GM12878 (cell line): Measurements from ENCODE around the gene PSMC4. TPM values are rescaled to one million over a fixed set of nuclear protein-coding genes. Genes with fewer than 3 reads are reported as not detected.
A peak's percentile ranks its signal among the peaks of the same experiment; 100 is the strongest.

Experiments
- ATAC-seq: fragments of 200-7000 bp; cut with Tn5 transposase; 3 replicates; pipeline ENCODE4 v1.9.1; 2020; ENCODE audit warnings: mild to moderate bottlenecking, moderate library complexity
- BruUV-seq: library from RNA; stranded (reverse); fragments of 400-500 nt; replicated peaks from 2 replicates; lab custom pipeline; 2021; lab: Mats Ljungman, UMichigan
- CTCF ChIA-PET: fragments of 300-600 bp; sonication (Branson Sonifier 250); formaldehyde crosslinking; extraction: SDS; loops from one replicate; lab custom pipeline; 2021; ENCODE audit warnings: inconsistent platforms; lab: Yijun Ruan, JAX
- POLR2A ChIA-PET: fragments of 350-600 bp; formaldehyde crosslinking; extraction: SDS; loops from one replicate; lab custom pipeline; 2021; ENCODE audit warnings: inconsistent platforms; lab: Charles Lee
- RAD21 ChIA-PET: fragments of 300-600 bp; sonication (Branson Sonifier 250); formaldehyde crosslinking; loops from one replicate; lab custom pipeline; 2023; ENCODE audit warnings: antibody characterized with exemption; ENCODE audit not compliant: unreplicated experiment; lab: Charles Lee
- SMC1A ChIA-PET: fragments of 300-600 bp; sonication (Branson Sonifier 250); formaldehyde crosslinking; loops from one replicate; lab custom pipeline; 2023; ENCODE audit not compliant: unreplicated experiment, uncharacterized antibody; lab: Charles Lee
- DNase-seq: peaks from one replicate; pipeline ENCODE4 v3.0.0-alpha.2; 2011; ENCODE audit warnings: low read depth, low spot score
- FAIRE-seq: peaks from 3 replicates; lab custom pipeline; 2011; peaks lifted over from hg19 to GRCh38; lab: Jason Lieb, UNC
- H2AFZ ChIP-seq: 2 replicates; pipeline ENCODE4 v1.6.0; 2011; ENCODE audit warnings: low read depth, low read length, control low read depth; ENCODE audit not compliant: control insufficient read depth
- H3K27ac ChIP-seq: 2 replicates; pipeline ENCODE4 v1.5.1; 2011; ENCODE audit warnings: control low read depth; ENCODE audit not compliant: control insufficient read depth, insufficient read depth
- H3K27me3 ChIP-seq, 2 experiments: replicated peaks in 1 of 2; 2 replicates each; pipeline versions ENCODE4 v1.6.0 to v1.6.1; 2011; ENCODE audit warnings: low read length in 1 of 2; ENCODE audit not compliant: control insufficient read depth in 2 of 2, insufficient read depth in 2 of 2
- H3K36me3 ChIP-seq, 2 experiments: 2 replicates each; pipeline ENCODE4 v1.5.1; 2011; ENCODE audit warnings: low read length in 1 of 2; ENCODE audit not compliant: control insufficient read depth in 2 of 2, insufficient read depth in 2 of 2
- H3K4me1 ChIP-seq: 2 replicates; pipeline ENCODE4 v1.6.1; 2011; ENCODE audit warnings: mild to moderate bottlenecking, low read length, moderate library complexity, mixed read lengths; ENCODE audit not compliant: control insufficient read depth, insufficient read depth
- H3K4me2 ChIP-seq: 2 replicates; pipeline ENCODE4 v1.6.0; 2011; ENCODE audit warnings: control low read depth; ENCODE audit not compliant: control insufficient read depth, insufficient read depth
- H3K4me3 ChIP-seq: fragments of 200-600 bp; sonication (generic); 2 replicates; pipeline ENCODE4 v1.5.1; 2016
- H3K79me2 ChIP-seq: 2 replicates; pipeline ENCODE4 v1.6.0; 2011; ENCODE audit warnings: low read length; ENCODE audit not compliant: control insufficient read depth, insufficient read depth
- H3K9ac ChIP-seq: 2 replicates; pipeline ENCODE4 v1.8.0; 2011; ENCODE audit warnings: low read length, control low read depth, mixed read lengths; ENCODE audit not compliant: control insufficient read depth, insufficient read depth
- H3K9me3 ChIP-seq: replicated peaks from 3 replicates; pipeline ENCODE4 v1.5.1; 2011; ENCODE audit warnings: mild to moderate bottlenecking, low read length; ENCODE audit not compliant: control insufficient read depth, insufficient read depth
- H4K20me1 ChIP-seq: 2 replicates; pipeline ENCODE4 v1.6.0; 2011; ENCODE audit not compliant: control insufficient read depth, insufficient read depth
- BCLAF1 ChIP-seq: fragments of 450-650 bp; IDR thresholded peaks from 2 replicates; pipeline ENCODE4 v1.6.1; 2017; ENCODE audit warnings: antibody characterized with exemption, mild to moderate bottlenecking, moderate library complexity
- ETV6 ChIP-seq, 2 experiments: fragments of 450-650 bp in 1 of 2; IDR thresholded peaks in 1 of 2; conservative IDR thresholded peaks in 1 of 2; 2 replicates each; pipeline ENCODE4 v1.6.1; 2014; ENCODE audit warnings: antibody characterized with exemption in 1 of 2, borderline replicate concordance in 1 of 2, low read depth in 1 of 2, mild to moderate bottlenecking in 1 of 2, moderate library complexity in 1 of 2
- MEF2A ChIP-seq: IDR thresholded peaks from 2 replicates; pipeline ENCODE4 v1.6.1; 2011; ENCODE audit warnings: low read depth, mild to moderate bottlenecking, low read length, moderate library complexity; ENCODE audit not compliant: insufficient read depth
- NR2F1 ChIP-seq: fragments of 450-650 bp; conservative IDR thresholded peaks from 2 replicates; pipeline ENCODE4 v1.6.1; 2017; ENCODE audit warnings: mild to moderate bottlenecking
- SMAD1 ChIP-seq: fragments of 450-650 bp; IDR thresholded peaks from 2 replicates; pipeline ENCODE4 v1.6.1; 2018; ENCODE audit warnings: mild to moderate bottlenecking, low read depth; ENCODE audit not compliant: partially characterized antibody
- STAT1 ChIP-seq: fragments of 450-650 bp; conservative IDR thresholded peaks from 2 replicates; pipeline ENCODE4 v1.6.1; 2014; ENCODE audit warnings: antibody characterized with exemption, mild to moderate bottlenecking
- SUPT20H ChIP-seq: IDR thresholded peaks from 2 replicates; pipeline ENCODE4 v1.6.1; 2011; ENCODE audit warnings: low read depth, mild to moderate bottlenecking, low read length, moderate library complexity, borderline replicate concordance; ENCODE audit not compliant: control insufficient read depth
- USF2 ChIP-seq: IDR thresholded peaks from 2 replicates; pipeline ENCODE4 v1.6.1; 2011; ENCODE audit warnings: low read depth, low read length, improper control_type of control experiment, borderline replicate concordance
- ZBTB4 ChIP-seq: fragments of 450-650 bp; formaldehyde crosslinking; IDR thresholded peaks from 2 replicates; pipeline ENCODE4 v1.4.0; 2022; ENCODE audit warnings: mild to moderate bottlenecking, moderate library complexity
- WGBS: methylation state at CpG from one replicate; pipeline ENCODE4 v1.1.6; 2016; ENCODE audit warnings: low lambda C conversion rate; ENCODE audit not compliant: insufficient replicate concordance, insufficient coverage; ENCODE audit errors: missing lambda C conversion rate; 5-methylcytosine and 5-hydroxymethylcytosine counted together
- in situ Hi-C: fragments of 300-500 bp; cut with MboI; formaldehyde crosslinking; loops from 9 replicates; pipeline ENCODE4 v1.14.3; 2018; ENCODE audit warnings: mixed read lengths
- intact Hi-C: fragments of 100-400 bp; cut with micrococcal nuclease; formaldehyde crosslinking; loops from one replicate; pipeline ENCODE4 v1.14.2; 2022; ENCODE audit not compliant: unreplicated experiment
- polyA plus RNA-seq, 11 experiments: library from polyadenylated mRNA; depleted of rRNA in 4 of 11; unstranded in 6 of 11; stranded (reverse) in 5 of 11; fragments of >200 nt; fragmentation: Nextera tagmentation in 4 of 11; fragmentation: Illumina TruSeq in 1 of 11; extraction: Ambion mirVana in 4 of 11; extraction: Trizol in 1 of 11; gene quantifications; 1 replicate in 1 of 11; 2 replicates in 10 of 11; pipeline versions ENCODE4 v1.2.1 to v1.2.3, GENCODE V29; 2011 to 2016; ENCODE audit warnings: inconsistent platforms in 2 of 11, missing spikeins in 2 of 11, low read depth in 1 of 11
- total RNA-seq, 4 experiments: library from RNA; depleted of rRNA in 3 of 4; stranded (reverse); fragments of >200 nt in 3 of 4; fragmentation: Illumina TruSeq in 1 of 4; extraction: Trizol in 1 of 4; gene quantifications; 2 replicates each; pipeline versions ENCODE4 v1.2.1 to v1.2.3, GENCODE V29; 2013 to 2021

PSMC4 gene
- total and polyA plus RNA-seq, 10 of the 15 experiments (the other 5 are each of a cell fraction or from before 2014, with no cell fraction given) = 55.2 to 328 (median 127) TPM

GRCh38 chr19:39995794-39996193, 24.8 kb downstream of the PSMC4 start:
- FAIRE-seq (no peak), ATAC-seq (no peak), DNase-seq (no peak)
- no peaks in the 10 kb centered on the region for H3K27me3 ChIP-seq
- H2AFZ ChIP-seq = no peak overlapping the region
- H3K4me3 ChIP-seq = peak overlapping the region; percentile 83
- peaks cover 4% of the 10 kb centered on the region; the same call in 1 of the 2 replicates for H3K4me1 ChIP-seq
- no peaks in the 10 kb centered on the region for H3K36me3 ChIP-seq
- WGBS = 95% methylated on average over 1 of the region's 1 CpG
- H3K79me2 ChIP-seq = peaks cover 16% of the 10 kb centered on the region
- peaks cover 8% of the 10 kb centered on the region; the same call in 2 of the 3 replicates for H3K9me3 ChIP-seq
- no TSS peak for BruUV-seq
- in situ Hi-C loops = no loop called here
- CTCF ChIA-PET = interaction anchor here (2.3 to 2.9 kb wide), 2 partner anchors 25 to 323 kb away, joined by 5 to 21 read pairs; partner anchors contain the start of gene PSMC4
- SMC1A ChIA-PET = interaction anchor here (1.0 to 3.4 kb wide), 2 partner anchors 26 to 49 kb away, joined by 3 to 25 read pairs; partner anchors contain the start of gene PSMC4
- POLR2A ChIA-PET = interaction anchor here (0.8 to 3.8 kb wide), 2 partner anchors 25 to 291 kb away, joined by 4 to 23 read pairs; partner anchors contain the start of gene PSMC4
- RAD21 ChIA-PET = interaction anchor here (2.7 kb wide), 1 partner anchor 25 kb away, joined by 21 read pairs; the partner anchor contains the start of gene PSMC4
- H3K4me2 ChIP-seq = peak overlapping the region; percentile 79
- peak overlapping the region; percentile 83 for H3K9ac ChIP-seq
- TF ChIP-seq ETV6 (conservative IDR thresholded peaks at IDR 0.05 in 1 of 2, IDR thresholded peaks at IDR 0.05 in 1 of 2; ENCODE audit: borderline replicate concordance in 1 of 2, low read depth in 1 of 2) (no peak), STAT1 (no peak), SMAD1 (no peak), USF2 (no peak), SUPT20H (no peak), BCLAF1 (no peak), MEF2A (no peak), ZBTB4 (CRISPR knock-in tag) (no peak), NR2F1 (no peak)
- intact Hi-C loops = no loop called here
- no peak overlapping the region; the same call in 1 of the 2 replicates for H3K27ac ChIP-seq
- H4K20me1 ChIP-seq = no peaks in the 10 kb centered on the region
